Stimulated activated CD4-positive, alpha-beta T cell treated with anti-CD3 and anti-CD28 coated beads, Interleukin-4, amount 100 ng/mL, for 24 hours (primary cell): Measurements from ENCODE around the gene MYO10.

ENCODE experiments used
- DNase-seq: peaks from one replicate; pipeline ENCODE4 v3.0.0-alpha.2; 2020

Gene MYO10

GRCh38 chr5:16807547-16807864 is 128.6 kb downstream of the MYO10 start:
- DNase-seq = no peak

DNA sequence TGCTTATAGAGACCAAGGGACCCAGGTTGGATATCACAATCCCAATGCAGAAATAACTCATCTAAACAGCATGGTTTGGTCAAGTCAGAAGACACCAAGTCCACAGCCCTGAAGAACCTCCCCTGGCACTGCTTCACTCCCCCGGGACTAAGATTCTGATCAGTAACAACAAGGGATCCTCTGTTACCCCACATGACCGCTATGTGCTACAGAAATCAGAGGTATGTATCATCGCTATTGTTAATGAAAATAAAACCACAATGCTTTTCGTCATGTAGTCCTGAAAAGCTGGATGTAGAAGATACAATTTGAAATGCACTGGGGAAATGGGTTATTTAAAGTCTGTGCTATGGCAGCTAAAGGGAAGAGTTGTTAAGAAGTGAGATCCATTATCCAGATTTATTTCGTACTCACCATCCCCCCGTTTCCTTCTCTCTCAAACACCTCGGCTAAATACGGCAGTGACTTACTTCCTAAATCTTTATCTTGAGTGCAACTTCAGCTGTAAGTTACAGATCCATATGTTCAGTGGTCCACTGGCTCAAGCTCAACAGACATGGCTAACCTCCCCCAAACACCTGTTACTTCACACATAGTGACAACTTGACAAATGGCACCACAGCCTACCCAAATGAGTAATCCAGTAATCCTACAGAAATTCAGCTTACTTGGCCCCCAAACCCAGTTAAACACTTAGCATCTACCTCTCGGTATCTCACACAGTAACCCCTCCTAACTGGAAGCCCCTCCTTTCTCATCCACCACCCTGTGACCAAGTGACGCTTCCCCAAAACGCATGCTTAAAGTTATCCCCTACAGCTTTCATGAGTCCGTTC is 129.2 kb downstream of the MYO10 start:
- no peak for DNase-seq

DNA sequence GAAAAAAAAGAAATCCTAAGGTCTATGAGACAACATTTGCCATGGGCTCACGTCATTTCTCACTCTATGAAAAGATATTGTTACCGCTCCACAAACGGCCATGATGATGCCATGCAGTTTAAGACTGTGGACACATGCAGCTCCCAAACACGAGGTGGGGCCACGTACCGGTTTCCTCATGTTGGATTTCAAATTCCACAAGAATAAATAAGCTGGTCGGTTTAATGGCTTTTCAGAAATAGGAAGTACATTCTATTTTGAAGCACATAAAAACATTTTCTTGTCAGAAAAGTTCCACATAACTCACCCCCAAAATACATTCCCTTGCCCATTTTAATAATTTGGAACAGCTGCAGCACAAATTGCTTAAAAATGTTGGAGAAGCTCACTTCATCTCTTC is 130.6 kb downstream of the MYO10 start:
- no peak for DNase-seq

GRCh38 chr5:16803831-16804230 is 132.3 kb downstream of the MYO10 start:
- DNase-seq = no peak

- DNase-seq = no peak
Measured at GRCh38 chr5:16800477-16800876, 135.6 kb downstream of the MYO10 start.

- DNase-seq = no peak
Measured at GRCh38 chr5:16799796-16800195, 136.3 kb downstream of the MYO10 start.

GRCh38 chr5:16797951-16798350 is 138.1 kb downstream of the MYO10 start:
- no peak for DNase-seq

DNA sequence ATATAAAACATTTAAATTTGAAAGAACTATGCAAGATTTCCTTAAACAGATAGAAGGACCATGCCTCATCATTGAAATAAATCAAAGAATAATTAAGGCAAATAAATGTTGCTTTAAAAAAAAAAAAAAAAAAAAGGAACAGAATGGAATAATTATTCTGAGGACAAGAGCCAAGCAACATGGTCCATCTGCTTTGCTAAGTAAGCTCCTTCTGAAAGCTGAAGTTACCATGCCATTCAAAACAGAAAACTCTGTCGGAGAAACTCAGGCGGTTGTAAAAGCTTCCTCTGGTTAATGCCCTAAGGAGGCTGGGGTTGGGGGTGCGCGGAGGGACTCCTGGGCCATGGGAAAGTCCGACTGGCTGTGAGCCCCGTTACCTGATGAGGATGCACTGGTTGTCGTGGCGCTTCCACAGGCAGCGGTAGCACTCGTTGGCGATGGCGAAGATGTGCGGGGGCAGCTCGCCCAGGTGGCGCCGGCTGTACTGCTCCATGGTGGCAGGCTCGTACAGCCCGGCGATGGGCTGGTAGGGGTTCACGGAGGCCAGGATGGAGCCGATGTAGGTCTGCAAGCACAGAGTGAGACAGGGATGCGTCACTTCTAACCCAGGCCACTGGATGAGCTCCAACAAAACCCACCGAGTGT is 141.7 kb downstream of the MYO10 start:
- DNase-seq = no peak

- no peak for DNase-seq
Measured at GRCh38 chr5:16792598-16793275, 143.4 kb downstream of the MYO10 start.

DNA sequence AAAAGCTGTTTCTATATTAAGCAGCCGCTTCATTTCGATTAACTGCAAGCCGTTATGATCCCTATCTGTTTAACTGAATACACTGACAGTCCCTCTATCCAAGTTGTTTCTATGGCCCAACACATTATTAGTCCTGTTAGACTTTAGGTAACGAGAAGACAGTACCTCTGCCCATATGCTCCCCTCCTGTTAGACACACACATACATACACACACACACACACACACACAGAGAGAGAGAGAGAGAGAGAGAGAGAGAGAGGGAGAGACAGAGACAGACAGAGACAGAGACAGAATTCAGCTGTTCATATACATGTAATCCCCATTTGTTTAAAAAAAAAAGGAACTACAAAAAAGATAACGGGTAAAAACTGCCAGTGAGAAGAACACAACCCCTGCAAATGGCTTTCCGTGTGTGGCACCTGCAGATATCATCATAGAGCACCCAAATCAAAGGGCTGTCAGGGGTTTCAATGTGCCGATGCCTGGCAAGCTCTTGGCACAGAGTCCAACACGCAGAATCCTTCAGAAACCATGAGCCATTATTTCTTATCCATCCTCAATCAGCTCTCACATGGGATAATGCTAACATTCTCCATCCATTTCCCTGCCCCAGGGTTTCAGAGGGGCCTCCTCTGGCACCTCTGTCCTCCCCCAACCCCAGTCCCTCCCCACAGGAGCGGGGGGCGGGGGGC is 144.0 kb downstream of the MYO10 start:
- DNase-seq = no peak

DNA sequence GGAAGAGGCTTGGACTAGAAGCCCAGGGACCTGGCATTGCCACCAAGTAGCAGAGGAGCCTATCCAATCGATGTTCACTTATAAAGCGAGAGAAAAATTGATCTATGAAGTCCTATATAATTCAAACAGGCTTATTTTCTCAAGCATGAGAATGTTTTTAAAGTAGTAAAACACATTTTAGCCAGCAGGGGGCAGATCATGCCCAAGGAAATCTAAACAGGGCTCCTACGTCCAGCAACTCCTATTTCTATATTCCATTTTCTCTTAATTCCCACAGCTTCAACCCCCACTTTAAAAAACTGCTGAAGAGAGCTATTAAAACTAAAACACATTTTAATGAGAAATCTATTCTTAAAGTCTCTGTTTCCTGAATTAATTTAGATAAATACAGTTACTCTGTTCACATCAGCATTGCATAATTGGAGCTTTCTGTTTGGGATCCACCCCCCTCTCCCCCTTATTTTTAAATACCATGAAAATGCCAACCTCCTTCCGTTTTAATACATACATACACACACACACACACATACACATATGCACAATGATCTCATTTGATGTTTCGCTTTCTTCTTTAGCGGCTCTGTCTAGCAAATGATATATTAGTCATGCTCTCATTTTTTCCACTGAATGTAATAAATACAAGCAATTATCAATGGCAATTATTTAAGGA is 144.9 kb downstream of the MYO10 start:
- peak; percentile 24 for DNase-seq

DNA sequence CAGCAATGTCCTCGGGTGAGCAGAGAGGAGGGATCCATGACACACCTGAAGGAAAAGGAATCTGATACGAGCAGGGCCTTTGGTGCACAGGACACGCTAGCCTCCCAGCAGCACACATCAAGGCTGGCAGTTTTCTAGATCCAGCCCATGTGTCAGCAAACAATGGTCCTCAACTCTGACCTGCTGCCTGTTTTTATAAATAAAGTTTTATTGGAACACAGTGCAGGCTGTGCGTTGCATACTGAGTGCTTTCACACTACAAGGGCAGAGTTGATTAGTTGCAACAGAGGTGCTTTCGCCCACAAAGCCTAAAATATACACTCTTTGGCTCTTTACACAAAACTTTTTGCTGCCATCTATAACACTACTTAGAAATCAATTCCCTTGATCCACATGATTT is 147.1 kb downstream of the MYO10 start:
- DNase-seq = no peak

DNA sequence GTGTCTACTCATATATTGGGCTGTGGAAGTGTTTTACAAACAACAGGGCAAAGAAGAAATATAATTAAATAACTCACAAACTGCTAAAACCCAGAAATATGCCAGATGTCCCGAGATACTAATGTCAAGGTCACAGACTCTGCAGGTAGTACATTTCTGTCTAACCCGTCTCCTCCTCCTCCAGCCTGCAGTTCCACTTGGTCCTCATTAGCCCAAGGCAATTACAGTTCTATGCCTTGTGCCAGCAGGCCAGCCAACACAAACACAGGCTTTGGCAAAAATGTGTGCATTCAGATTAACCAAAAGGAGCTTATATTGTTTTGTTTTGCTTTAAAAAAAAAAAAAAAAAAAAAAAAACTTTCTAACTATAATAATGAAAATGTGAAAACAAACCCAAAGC is 148.8 kb downstream of the MYO10 start:
- DNase-seq = no peak

DNA sequence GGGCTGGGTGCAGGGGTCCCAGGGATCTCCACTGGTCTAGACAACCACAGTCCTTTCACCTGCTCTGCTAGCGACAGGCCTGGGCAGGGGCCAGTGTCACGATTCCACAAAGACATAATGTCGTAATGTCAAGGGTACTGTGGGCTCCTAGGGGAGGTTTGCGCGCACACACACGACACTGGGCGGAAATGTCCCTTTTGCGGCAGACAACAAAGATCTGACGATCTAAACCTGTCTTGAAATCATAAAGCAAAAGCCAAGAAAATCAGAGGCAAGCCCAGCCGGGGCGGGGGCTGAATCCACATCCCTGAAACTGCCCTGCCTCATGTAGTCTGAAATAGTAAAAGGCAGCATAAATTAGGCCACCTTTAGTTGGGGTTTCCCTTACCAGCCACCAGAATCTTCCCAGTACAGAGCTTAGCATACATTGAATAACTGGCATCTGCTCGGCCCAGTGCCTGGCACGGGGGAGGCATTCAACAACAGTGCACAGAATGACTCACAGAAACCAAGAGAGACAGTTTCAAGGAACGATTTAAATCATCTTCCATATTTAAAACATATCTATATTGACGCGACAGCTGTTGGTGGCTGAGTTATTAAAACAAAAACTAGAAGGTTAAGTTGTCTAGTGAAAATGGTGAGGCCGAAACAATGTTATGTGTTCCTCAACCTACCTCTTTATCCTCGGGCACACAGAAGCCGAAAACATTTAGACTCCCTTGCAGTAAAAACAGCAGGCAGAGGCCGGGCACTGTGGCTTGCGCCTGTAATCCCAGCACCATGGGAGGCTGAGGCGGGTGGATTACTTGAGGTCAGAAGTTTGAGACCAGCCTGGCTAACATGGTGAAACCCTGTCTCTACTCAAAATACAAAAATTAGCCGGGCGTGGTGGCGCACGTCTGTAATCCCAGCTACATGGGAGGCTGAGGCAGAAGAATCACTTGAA is 151.0 kb downstream of the MYO10 start:
- peak; percentile 66 for DNase-seq

- DNase-seq = no peak
Measured at GRCh38 chr5:16784088-16784487, 152.0 kb downstream of the MYO10 start.

DNA sequence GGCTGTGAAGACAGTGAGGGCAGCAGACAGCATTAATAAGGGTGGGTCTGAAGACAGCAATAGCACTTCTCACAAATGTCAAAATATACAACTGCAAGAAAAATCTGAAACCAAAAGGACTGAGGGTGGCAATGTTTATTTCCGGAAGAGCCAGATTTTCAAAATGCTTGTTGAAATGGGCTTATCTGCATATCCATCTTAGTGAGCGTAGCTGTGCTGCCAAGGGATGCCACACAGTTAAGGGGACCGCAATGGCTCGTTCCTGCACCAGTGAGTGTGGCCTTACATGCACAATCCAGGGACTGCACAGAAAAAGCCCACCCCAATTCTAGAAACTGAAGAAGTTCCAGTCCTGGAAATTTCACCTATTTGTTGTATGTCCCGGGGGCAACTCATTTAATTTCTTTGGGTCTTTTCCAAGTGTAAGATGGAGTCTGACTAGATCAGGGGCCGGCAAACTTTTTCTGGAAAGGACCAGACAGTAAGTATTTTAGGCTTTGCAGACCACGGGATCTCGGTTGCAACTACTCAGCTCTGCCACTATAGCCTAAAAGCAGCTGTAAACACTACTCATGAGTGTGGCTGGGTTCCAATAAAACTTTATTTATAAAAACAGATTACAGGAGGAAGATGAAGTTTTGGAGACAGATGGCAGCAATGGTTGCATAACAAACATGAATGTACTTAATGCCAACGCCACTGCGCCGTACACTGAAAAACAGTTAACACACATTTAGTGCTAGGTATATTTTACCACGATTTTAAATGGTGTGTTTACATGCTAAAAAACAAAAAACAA is 154.1 kb downstream of the MYO10 start:
- no peak for DNase-seq

- DNase-seq = no peak
Measured at GRCh38 chr5:16780325-16780724, 155.8 kb downstream of the MYO10 start.

GRCh38 chr5:16777432-16777831 is 158.7 kb downstream of the MYO10 start:
- DNase-seq = no peak

GRCh38 chr5:16776611-16777251 is 159.4 kb downstream of the MYO10 start:
- DNase-seq = no peak

- no peak for DNase-seq
Measured at GRCh38 chr5:16774806-16775205, 161.3 kb downstream of the MYO10 start.
